ENCODE results near the gene HMGB1. TPM values are rescaled to one million over a fixed set of nuclear protein-coding genes. Genes with fewer than 3 reads are reported as not detected.

HMGB1 gene
- total and polyA plus RNA-seq, 2 donors (not counting 1 experiment from before 2014, with no cell fraction given) = 145 to 267 TPM

DNA sequence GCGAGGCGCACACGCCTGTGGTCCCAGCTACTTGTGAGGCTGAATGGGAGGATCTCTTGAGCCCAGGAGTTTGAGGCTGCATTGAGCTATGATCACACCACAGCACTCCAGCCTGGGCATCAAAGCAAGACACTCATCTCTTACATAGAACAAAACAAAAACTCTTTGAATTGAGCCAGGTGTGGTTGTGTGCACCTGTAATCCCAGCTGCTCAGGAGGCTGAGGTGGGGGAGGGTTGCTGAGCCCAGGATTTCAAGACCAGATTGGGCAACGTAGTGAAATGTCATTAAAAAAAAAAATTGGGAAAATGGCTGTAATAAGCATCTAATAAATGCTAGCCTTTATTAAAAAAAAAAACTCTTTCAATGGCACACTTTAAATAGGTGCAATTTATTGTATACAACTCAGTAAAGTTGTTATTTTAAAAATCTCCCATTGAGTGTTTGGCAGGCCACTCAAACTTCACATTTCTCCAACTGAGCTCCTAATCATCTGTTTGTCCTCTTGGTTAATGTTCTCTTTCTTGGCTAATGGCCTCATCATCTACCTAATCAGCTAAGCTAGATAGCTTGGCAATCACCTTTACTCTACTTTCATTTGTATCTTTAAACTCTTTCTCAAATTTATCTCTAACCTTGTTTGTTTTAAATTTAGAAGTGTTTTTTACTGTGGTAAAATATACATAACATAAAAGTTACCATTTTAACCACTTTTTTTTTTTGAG, 28.1 kb upstream of the HMGB1 start:
- H3K9ac ChIP-seq (ENCODE audit: insufficient read depth, low read length) = no peak overlapping the region
- TF ChIP-seq, protein P1, sequence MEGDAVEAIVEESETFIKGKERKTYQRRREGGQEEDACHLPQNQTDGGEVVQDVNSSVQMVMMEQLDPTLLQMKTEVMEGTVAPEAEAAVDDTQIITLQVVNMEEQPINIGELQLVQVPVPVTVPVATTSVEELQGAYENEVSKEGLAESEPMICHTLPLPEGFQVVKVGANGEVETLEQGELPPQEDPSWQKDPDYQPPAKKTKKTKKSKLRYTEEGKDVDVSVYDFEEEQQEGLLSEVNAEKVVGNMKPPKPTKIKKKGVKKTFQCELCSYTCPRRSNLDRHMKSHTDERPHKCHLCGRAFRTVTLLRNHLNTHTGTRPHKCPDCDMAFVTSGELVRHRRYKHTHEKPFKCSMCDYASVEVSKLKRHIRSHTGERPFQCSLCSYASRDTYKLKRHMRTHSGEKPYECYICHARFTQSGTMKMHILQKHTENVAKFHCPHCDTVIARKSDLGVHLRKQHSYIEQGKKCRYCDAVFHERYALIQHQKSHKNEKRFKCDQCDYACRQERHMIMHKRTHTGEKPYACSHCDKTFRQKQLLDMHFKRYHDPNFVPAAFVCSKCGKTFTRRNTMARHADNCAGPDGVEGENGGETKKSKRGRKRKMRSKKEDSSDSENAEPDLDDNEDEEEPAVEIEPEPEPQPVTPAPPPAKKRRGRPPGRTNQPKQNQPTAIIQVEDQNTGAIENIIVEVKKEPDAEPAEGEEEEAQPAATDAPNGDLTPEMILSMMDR (conservative IDR thresholded peaks at IDR 0.05 in 1 of 2, IDR thresholded peaks at IDR 0.05 in 1 of 2; ENCODE audit: low read depth in 1 of 2, low read length in 2 of 2) = no peak
- no peak for TF ChIP-seq EZH2 (IDR thresholded peaks at IDR 0.05; ENCODE audit: low read length, missing control alignments)
- H3K27me3 ChIP-seq (ENCODE audit: control insufficient read depth, insufficient read depth, low read length) = no peaks in the 10 kb centered on the region
- no peak overlapping the region for H3K27ac ChIP-seq (ENCODE audit: insufficient read depth, low read length)
- no peak overlapping the region for H3K4me3 ChIP-seq (replicated peaks in 1 of 4; ENCODE audit: control extremely low read depth in 1 of 4, insufficient read depth in 1 of 4, low read depth in 3 of 4, low read length in 4 of 4)
- H3K9me3 ChIP-seq (ENCODE audit: control insufficient read depth, insufficient read depth, low read depth, low read length) = no peaks in the 10 kb centered on the region
- no peaks in the 10 kb centered on the region for H3K4me1 ChIP-seq (ENCODE audit: control insufficient read depth, extremely low read depth, insufficient read depth, low read length)
- no peak overlapping the region for H2AFZ ChIP-seq (ENCODE audit: low read length)
- H3K79me2 ChIP-seq (ENCODE audit: control insufficient read depth, insufficient read depth, low read length) = no peaks in the 10 kb centered on the region
- no peak for DNase-seq (ENCODE audit: low read depth in 2 of 2)
- H3K36me3 ChIP-seq (ENCODE audit: control insufficient read depth, insufficient read depth, low read length) = no peaks in the 10 kb centered on the region
- H4K20me1 ChIP-seq (ENCODE audit: control insufficient read depth, extremely low read depth, insufficient read depth, low read length) = no peaks in the 10 kb centered on the region
- H3K4me2 ChIP-seq (ENCODE audit: extremely low read depth, insufficient read depth, low read length) = no peak overlapping the region

DNA sequence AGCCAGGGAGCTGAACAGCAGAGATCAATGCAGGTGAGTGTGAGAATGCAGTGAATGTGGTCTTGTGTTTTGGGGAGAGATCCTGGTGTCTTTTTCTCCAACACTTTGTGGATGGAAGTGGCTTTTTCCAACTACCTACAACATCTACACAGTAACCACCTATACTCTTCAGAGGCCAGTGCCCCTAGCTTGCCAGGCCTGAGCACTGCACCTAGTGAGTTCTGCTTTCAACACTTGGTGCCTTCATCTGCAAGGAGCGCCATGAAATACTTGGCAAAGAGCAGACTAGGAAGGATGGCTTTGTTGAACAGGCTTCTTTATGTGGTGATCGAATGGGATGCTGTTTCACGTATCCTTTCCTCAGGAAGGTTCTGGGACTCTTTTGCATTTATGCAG, 21.3 kb upstream of the HMGB1 start:
- H3K4me2 ChIP-seq (ENCODE audit: extremely low read depth, insufficient read depth, low read length) = no peak overlapping the region
- H3K27me3 ChIP-seq (ENCODE audit: control insufficient read depth, insufficient read depth, low read length) = peaks cover 2% of the 10 kb centered on the region
- no peaks in the 10 kb centered on the region for H3K9me3 ChIP-seq (ENCODE audit: control insufficient read depth, insufficient read depth, low read depth, low read length)
- H2AFZ ChIP-seq (ENCODE audit: low read length) = no peak overlapping the region
- no peak for DNase-seq (ENCODE audit: low read depth in 2 of 2)
- H3K27ac ChIP-seq (ENCODE audit: insufficient read depth, low read length) = no peak overlapping the region
- H3K4me3 ChIP-seq (replicated peaks in 1 of 4; ENCODE audit: control extremely low read depth in 1 of 4, insufficient read depth in 1 of 4, low read depth in 3 of 4, low read length in 4 of 4) = no peak overlapping the region
- H4K20me1 ChIP-seq (ENCODE audit: control insufficient read depth, extremely low read depth, insufficient read depth, low read length) = no peaks in the 10 kb centered on the region
- no peak overlapping the region for H3K9ac ChIP-seq (ENCODE audit: insufficient read depth, low read length)
- H3K79me2 ChIP-seq (ENCODE audit: control insufficient read depth, insufficient read depth, low read length) = no peaks in the 10 kb centered on the region
- no peaks in the 10 kb centered on the region for H3K4me1 ChIP-seq (ENCODE audit: control insufficient read depth, extremely low read depth, insufficient read depth, low read length)
- no peaks in the 10 kb centered on the region for H3K36me3 ChIP-seq (ENCODE audit: control insufficient read depth, insufficient read depth, low read length)
- TF ChIP-seq, protein P1 (conservative IDR thresholded peaks at IDR 0.05 in 1 of 2, IDR thresholded peaks at IDR 0.05 in 1 of 2; ENCODE audit: low read depth in 1 of 2, low read length in 2 of 2) = no peak
- TF ChIP-seq EZH2 (IDR thresholded peaks at IDR 0.05; ENCODE audit: low read length, missing control alignments) = no peak

DNA sequence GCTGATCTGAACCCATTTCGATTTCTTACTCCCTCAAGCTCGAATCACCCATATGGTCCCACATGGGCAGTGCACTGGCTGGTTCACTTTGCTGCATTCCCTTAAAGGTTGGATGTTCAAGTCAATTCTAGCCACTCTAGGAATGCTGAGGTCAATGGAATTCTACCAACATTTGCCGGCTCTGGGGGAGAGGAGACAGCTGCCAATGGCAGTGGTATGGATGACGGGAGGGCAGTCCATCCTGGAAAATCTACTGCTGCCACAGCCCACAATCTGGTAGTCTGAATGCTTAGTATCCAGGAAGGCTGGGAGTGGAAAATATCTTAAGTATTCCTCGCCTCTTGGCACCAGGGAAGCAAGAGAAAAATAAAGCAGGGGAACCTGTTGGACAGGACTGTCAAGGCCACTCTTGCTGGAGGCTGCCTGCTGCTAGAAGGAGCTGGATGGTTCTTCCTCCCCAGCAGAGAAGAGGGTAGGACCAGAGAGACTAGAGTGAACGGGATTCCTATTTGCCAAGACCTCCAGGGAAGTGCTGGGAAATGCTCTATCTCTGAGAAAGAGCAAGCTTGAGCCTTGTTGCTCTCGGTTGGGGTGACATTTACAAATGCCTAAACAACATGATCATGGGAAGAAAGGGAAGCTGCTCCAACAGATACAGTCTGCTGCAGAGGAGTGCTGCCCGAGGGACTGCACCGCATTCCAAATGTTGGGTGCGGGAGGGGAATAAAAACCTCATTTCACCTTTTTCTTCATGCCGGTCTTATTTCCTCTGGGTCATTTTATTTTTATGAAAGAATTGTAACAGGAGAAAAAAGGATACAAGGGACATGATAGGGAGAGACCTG, 20.7 kb upstream of the HMGB1 start:
- Histone ChIP-seq H3K27ac (ENCODE audit: insufficient read depth, low read length) (no peak overlapping the region), H3K4me2 (ENCODE audit: extremely low read depth, insufficient read depth, low read length) (no peak overlapping the region)
- DNase-seq (ENCODE audit: low read depth in 2 of 2) = peak in 1 of 2 donors; percentile 56

More for the DNA sequence above, 20.7 kb upstream of the HMGB1 start:
- TF ChIP-seq, protein P1 (conservative IDR thresholded peaks at IDR 0.05 in 1 of 2, IDR thresholded peaks at IDR 0.05 in 1 of 2; ENCODE audit: low read depth in 1 of 2, low read length in 2 of 2) = no peak
- TF ChIP-seq EZH2 (IDR thresholded peaks at IDR 0.05; ENCODE audit: low read length, missing control alignments) = no peak
- Histone ChIP-seq H3K79me2 (ENCODE audit: control insufficient read depth, insufficient read depth, low read length) (no peaks in the 10 kb centered on the region), H3K36me3 (ENCODE audit: control insufficient read depth, insufficient read depth, low read length) (no peaks in the 10 kb centered on the region), H4K20me1 (ENCODE audit: control insufficient read depth, extremely low read depth, insufficient read depth, low read length) (no peaks in the 10 kb centered on the region), H3K4me3 (replicated peaks in 1 of 4; ENCODE audit: control extremely low read depth in 1 of 4, insufficient read depth in 1 of 4, low read depth in 3 of 4, low read length in 4 of 4) (no peak overlapping the region), H3K9me3 (ENCODE audit: control insufficient read depth, insufficient read depth, low read depth, low read length) (no peaks in the 10 kb centered on the region), H2AFZ (ENCODE audit: low read length) (no peak overlapping the region), H3K4me1 (ENCODE audit: control insufficient read depth, extremely low read depth, insufficient read depth, low read length) (no peaks in the 10 kb centered on the region), H3K9ac (ENCODE audit: insufficient read depth, low read length) (no peak overlapping the region), H3K27me3 (ENCODE audit: control insufficient read depth, insufficient read depth, low read length) (peaks cover 2% of the 10 kb centered on the region)

Measured in fibroblast of lung (primary cell).